ENCODE results near the gene KPNA4.

GRCh38 chr3:160575589-160575988 lies 10.2 kb upstream of the KPNA4 start:
- TF ChIP-seq CTCF (IDR thresholded peaks at IDR 0.05; ENCODE audit: extremely low read depth in 1 of 2, insufficient read depth in 1 of 2, low read depth in 1 of 2, low read length in 2 of 2) (no peak), POLR2A (IDR thresholded peaks at IDR 0.05; ENCODE audit: low read depth, low read length) (no peak), EZH2 (IDR thresholded peaks at IDR 0.05; ENCODE audit: borderline replicate concordance, low read depth, low read length, severe bottlenecking) (no peak), GATA2 (IDR thresholded peaks at IDR 0.05; ENCODE audit: insufficient read depth, insufficient read length, low read depth, low read length) (no peak), JUN (IDR thresholded peaks at IDR 0.05; ENCODE audit: borderline replicate concordance, insufficient read depth, insufficient read length, low read depth) (no peak), POLR2AphosphoS5 (IDR thresholded peaks at IDR 0.05; ENCODE audit: insufficient read depth, low read depth, low read length) (no peak), FOS (IDR thresholded peaks at IDR 0.05; ENCODE audit: borderline replicate concordance, insufficient read depth, low read length) (no peak), MYC (IDR thresholded peaks at IDR 0.05; ENCODE audit: low read depth, low read length) (no peak), MAX (IDR thresholded peaks at IDR 0.05; ENCODE audit: insufficient read depth, insufficient read length) (no peak)
